ENCODE results near the gene POLRMT. TPM values are rescaled to one million over a fixed set of nuclear protein-coding genes. Genes with fewer than 3 reads are reported as not detected.

The POLRMT gene
- total RNA-seq, 4 donors from 2014 or later = 23.2 to 39.7 (median 33.1) TPM

GRCh38 chr19:657611-658010 is 24.3 kb upstream of the POLRMT start:
- TF ChIP-seq POLR2A (IDR thresholded peaks at IDR 0.05) = no peak
- TF ChIP-seq, protein P1, sequence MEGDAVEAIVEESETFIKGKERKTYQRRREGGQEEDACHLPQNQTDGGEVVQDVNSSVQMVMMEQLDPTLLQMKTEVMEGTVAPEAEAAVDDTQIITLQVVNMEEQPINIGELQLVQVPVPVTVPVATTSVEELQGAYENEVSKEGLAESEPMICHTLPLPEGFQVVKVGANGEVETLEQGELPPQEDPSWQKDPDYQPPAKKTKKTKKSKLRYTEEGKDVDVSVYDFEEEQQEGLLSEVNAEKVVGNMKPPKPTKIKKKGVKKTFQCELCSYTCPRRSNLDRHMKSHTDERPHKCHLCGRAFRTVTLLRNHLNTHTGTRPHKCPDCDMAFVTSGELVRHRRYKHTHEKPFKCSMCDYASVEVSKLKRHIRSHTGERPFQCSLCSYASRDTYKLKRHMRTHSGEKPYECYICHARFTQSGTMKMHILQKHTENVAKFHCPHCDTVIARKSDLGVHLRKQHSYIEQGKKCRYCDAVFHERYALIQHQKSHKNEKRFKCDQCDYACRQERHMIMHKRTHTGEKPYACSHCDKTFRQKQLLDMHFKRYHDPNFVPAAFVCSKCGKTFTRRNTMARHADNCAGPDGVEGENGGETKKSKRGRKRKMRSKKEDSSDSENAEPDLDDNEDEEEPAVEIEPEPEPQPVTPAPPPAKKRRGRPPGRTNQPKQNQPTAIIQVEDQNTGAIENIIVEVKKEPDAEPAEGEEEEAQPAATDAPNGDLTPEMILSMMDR (IDR thresholded peaks at IDR 0.05) = no peak
- H3K27me3 ChIP-seq = no peaks in the 10 kb centered on the region
- intact Hi-C loops (cut with DNase I) = no loop called here
- no peak overlapping the region for H3K27ac ChIP-seq
- no peak for DNase-seq
- H3K4me3 ChIP-seq (replicated peaks in 1 of 3) = no peak overlapping the region
- H3K4me1 ChIP-seq = peaks cover 20 to 30% of the 10 kb centered on the region in 2 donors
- no peaks in the 10 kb centered on the region for H3K9me3 ChIP-seq
- no peaks in the 10 kb centered on the region for H3K36me3 ChIP-seq
- 87 to 94% methylated on average over 4 to 7 of the region's 19 CpGs for WGBS, 2 donors

DNA sequence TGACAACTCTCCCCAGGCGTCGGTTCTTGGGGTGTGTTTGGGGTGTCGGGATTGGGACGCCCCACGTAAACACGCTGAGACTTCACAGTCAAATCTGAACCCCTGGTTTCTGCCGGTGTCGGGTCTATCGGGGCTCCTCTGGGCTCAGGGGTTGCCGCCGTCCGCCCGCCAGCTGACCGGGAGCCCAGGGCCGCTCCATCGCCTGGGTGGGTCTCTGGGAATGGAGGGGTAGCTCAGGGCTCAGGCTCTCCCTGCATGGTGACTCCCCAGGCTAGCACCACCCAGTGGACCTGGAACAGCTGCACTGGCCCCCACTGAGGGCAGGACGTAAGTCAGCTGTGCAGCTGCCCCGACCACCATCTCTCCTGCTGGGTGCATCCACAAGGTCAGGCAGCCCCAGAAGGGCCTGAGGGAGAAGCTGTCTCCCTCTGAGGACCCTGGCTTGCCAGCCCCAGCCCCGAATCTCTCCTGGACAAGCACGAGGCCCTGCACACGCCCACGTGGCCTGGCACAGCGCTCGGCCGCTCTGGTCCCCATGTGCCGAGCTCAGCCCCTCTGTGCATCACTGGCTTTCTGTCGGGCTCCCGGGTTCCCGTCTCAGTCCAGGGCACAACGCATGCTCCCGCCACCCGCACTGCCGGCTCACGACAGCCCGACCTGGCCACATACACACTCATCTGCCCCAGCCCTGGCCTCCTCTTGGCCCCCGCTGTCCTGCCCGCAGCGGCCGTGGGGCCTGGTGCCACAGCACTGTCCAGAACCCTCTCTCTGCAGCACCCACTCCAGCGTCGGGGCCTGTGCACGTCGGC is 23.6 kb upstream of the POLRMT start:
- TF ChIP-seq, protein P1 (IDR thresholded peaks at IDR 0.05) = no peak
- no peak for TF ChIP-seq POLR2A (IDR thresholded peaks at IDR 0.05)
- WGBS, 2 donors = 87 to 92% methylated on average over 22 to 30 of the region's 43 CpGs
- no peak overlapping the region for H3K27ac ChIP-seq
- H3K36me3 ChIP-seq = no peaks in the 10 kb centered on the region
- peaks cover 18 to 30% of the 10 kb centered on the region in 2 donors for H3K4me1 ChIP-seq
- H3K27me3 ChIP-seq = no peaks in the 10 kb centered on the region
- intact Hi-C loops (cut with DNase I) = no loop called here
- no peak for DNase-seq
- no peak overlapping the region for H3K4me3 ChIP-seq (replicated peaks in 1 of 3)
- no peaks in the 10 kb centered on the region for H3K9me3 ChIP-seq

- Histone ChIP-seq H3K4me3 (replicated peaks in 1 of 3) (no peak overlapping the region), H3K4me1 (peaks cover 6 to 17% of the 10 kb centered on the region in 2 donors), H3K9me3 (no peaks in the 10 kb centered on the region), H3K27me3 (no peaks in the 10 kb centered on the region), H3K36me3 (peaks cover 7 to 10% of the 10 kb centered on the region in 2 donors), H3K27ac (no peak overlapping the region)
- intact Hi-C loops (cut with DNase I) = no loop called here
- 81 to 83% methylated on average over 12 to 15 of the region's 17 CpGs for WGBS, 2 donors
- DNase-seq = no peak
- TF ChIP-seq, protein P1 (IDR thresholded peaks at IDR 0.05) = no peak
- TF ChIP-seq POLR2A (IDR thresholded peaks at IDR 0.05) = no peak
Measured at GRCh38 chr19:655691-656090, 22.4 kb upstream of the POLRMT start.

GRCh38 chr19:653425-653824 is 20.1 kb upstream of the POLRMT start:
- TF ChIP-seq POLR2A (IDR thresholded peaks at IDR 0.05) = no peak
- TF ChIP-seq, protein P1 (IDR thresholded peaks at IDR 0.05) = no peak

More at GRCh38 chr19:653425-653824, 20.1 kb upstream of the POLRMT start:
- intact Hi-C loops (cut with DNase I) = no loop called here
- no peaks in the 10 kb centered on the region for H3K9me3 ChIP-seq
- no peaks in the 10 kb centered on the region for H3K4me1 ChIP-seq
- H3K27me3 ChIP-seq = no peaks in the 10 kb centered on the region
- WGBS, 2 donors = 82 to 86% methylated on average over 6 to 15 of the region's 17 CpGs
- H3K27ac ChIP-seq = no peak overlapping the region
- H3K36me3 ChIP-seq = peaks cover 19 to 28% of the 10 kb centered on the region in 2 donors
- no peak for DNase-seq
- no peak overlapping the region for H3K4me3 ChIP-seq (replicated peaks in 1 of 3)
